ENCODE measurements around the gene POLD4. TPM values are rescaled to one million over a fixed set of nuclear protein-coding genes. Genes with fewer than 3 reads are reported as not detected.
"Not testable (repeated sequence)": the region's sequence is repeated elsewhere in the genome, so short reads cannot be mapped to it uniquely, and the experiment has no call there.

POLD4 gene
- total RNA-seq, result 43.2 and 68.9 TPM in 2 replicates

DNA sequence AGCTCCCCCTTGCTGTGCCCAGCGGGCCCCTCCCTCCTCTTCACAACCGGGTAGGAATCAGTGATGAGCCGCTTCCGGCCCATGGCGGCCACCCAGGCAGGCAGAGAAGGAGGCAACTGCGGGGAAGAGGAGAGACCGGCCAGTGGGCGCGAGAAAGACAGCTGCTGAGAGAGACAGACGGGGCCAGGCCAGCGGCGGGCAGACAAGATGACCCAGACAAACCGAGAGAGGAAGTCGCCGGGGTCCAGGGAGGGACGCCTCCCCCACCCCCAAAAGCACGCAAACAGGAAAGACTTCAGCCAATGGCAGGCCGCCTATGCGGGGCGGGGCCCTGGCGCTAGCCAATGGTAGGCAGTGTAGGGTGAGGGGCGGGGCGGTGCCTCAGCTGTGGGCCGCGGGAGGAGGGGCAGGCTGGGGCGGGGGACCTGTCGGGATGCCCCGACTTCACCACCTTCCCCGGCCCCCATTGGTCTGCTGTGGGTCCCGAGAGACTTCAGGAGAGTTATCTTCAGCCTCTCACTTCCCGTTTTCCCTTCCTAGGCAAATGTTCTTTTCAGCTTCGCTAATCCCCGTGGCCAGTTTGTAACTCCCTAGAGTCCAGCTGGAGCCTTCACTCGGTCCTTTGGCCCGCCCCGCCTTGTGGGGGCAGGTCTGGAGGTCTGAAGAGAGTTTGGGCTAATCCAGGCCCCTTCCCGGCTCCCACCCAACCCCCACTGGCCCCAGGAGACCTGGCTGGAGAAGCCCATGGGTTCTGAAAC, at the start of gene POLD4:
TSS of gene POLD4 (minus strand) at position 230 of the 758 bp plus-strand sequence. CDS start at position 83, 147 bp downstream.
- TF ChIP-seq, protein P1, sequence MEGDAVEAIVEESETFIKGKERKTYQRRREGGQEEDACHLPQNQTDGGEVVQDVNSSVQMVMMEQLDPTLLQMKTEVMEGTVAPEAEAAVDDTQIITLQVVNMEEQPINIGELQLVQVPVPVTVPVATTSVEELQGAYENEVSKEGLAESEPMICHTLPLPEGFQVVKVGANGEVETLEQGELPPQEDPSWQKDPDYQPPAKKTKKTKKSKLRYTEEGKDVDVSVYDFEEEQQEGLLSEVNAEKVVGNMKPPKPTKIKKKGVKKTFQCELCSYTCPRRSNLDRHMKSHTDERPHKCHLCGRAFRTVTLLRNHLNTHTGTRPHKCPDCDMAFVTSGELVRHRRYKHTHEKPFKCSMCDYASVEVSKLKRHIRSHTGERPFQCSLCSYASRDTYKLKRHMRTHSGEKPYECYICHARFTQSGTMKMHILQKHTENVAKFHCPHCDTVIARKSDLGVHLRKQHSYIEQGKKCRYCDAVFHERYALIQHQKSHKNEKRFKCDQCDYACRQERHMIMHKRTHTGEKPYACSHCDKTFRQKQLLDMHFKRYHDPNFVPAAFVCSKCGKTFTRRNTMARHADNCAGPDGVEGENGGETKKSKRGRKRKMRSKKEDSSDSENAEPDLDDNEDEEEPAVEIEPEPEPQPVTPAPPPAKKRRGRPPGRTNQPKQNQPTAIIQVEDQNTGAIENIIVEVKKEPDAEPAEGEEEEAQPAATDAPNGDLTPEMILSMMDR (IDR thresholded peaks at IDR 0.05; ENCODE audit: insufficient read depth, low read depth, low read length), result no peak
- peak; percentile 98 for DNase-seq (ENCODE audit: low read depth)
- H3K4me3 ChIP-seq (ENCODE audit: low read depth, low read length), result peak within 1 kb of the TSS; percentile 90

DNA sequence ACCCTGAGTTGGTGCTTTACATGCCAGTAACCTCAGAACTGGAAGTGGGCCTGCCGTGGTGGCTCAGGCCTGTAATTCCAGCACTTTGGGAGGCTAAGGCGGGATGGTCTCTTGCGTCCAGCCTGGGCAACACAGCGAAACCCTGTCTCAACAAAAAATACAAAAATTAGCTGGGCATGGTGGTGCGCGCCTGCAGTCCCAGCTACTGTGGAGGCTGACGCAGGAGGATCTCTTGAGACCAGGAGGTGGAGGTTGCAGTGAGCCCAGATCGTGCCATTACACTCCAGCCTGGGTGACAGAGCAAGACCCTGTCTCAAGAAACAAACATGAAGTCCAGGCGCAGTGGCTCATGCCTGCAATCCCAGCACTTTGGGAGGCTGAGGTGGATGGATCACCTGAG, 49.7 kb upstream of the POLD4 start:
- DNase-seq (ENCODE audit: low read depth); H3K4me3 ChIP-seq (ENCODE audit: low read depth, low read length): not testable (repeated sequence)

DNA sequence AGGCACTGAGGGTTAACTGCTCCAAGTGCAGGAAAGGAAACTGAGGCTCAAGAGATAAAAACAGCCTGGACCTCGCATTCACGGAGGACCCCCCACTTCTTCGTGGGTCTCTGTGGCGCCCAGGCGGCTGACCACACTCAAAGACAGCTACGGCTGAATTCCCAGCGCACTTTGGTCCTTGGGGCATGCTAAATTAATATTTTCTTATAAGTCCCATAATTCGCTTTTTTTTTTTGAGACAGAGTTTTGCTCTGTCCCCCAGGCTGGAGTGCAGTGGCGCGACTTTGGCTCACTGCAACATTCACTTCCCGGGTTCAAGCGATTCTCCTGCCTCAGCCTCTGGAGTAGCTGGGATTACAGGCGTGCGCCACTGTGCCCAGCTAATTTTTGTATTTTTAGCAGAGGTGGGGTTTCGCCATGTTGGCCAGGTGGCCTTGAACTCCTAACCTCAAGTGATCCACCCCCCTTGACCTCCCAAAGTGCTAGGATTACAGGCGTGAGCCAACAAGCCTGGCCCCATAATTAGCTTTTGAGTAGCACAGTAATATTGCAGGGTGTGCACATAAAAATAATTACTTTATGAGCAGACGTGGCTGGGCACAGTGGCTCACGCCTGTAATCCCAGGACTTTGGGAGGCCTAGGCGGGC, 49.0 kb upstream of the POLD4 start:
- not testable (repeated sequence) for DNase-seq (ENCODE audit: low read depth)
- H3K4me3 ChIP-seq (ENCODE audit: low read depth, low read length), result peak overlapping the region; percentile 52

DNA sequence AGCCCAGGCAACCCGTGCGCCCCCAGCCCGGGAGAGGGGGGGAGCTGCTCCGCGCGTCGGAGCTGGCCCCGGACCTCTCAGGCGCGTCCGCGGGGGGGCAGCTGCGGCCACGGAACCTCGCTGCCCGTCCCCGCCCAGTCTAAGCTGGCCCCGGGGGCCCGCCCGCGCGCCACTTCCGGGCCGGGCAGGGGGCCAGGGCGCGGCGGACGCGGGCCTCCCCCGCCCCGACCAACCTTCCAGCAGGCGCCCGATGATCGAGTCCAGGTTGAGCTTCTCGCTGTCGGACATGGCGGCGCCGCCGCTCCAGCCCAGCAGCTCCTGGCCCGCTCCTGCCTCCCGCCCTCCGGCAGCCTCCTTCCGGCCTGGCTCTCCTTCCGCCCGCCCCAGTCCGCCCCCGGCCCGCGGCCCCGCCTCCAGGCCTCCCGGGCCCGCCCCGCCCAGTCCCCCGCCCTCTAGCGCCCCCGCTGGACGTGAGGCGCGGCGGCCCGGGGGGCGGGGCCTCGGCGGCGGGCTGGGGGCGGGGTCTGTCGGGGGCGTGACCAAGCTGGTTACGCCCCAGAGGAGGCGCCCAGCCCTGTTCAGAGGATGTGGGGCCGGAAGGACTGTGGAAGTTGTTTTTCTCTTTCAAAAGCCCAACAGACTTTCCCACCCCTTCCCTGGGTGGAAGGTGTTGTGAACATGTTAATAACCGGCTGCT, 48.3 kb upstream of the POLD4 start, which contains the start of gene PPP1CA:
TSS of gene PPP1CA (minus strand) at position 364 of the 697 bp plus-strand sequence. CDS start at position 288, 76 bp downstream.
- H3K4me3 ChIP-seq (ENCODE audit: low read depth, low read length), result peak within 1 kb of the TSS; percentile 90
- peak; percentile 90 for DNase-seq (ENCODE audit: low read depth)
- TF ChIP-seq, protein P1 (IDR thresholded peaks at IDR 0.05; ENCODE audit: insufficient read depth, low read depth, low read length), result peak; percentile 16

DNA sequence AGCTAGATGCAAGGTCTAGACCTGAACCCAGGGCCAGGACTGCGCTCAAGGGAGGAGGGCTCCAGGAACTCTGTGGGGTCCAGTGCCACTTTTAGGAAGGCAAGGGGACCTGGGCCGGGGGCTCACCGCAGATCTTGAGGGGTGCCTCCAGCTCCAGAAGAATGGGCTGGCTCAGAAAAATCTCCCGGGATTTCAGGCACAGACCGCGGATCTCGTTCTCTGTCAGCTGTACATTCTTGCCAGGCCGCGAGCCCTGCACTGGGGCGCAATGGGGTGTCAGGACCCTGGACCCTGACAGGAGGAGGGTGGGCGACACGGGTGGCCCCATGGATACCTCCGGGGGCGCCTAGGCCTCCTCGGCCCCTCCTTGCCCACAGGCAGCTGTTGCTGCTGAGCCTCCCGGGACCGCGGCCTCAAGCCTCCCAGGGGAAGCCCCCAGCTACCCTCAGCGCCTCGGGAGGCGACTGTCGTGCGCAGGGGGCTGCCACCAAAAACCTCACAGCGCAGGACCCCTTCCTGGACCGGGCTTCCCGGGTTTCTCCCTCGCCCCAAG, 47.7 kb upstream of the POLD4 start:
- peak; percentile 7 for DNase-seq (ENCODE audit: low read depth)
- TF ChIP-seq, protein P1 (IDR thresholded peaks at IDR 0.05; ENCODE audit: insufficient read depth, low read depth, low read length), result no peak
- H3K4me3 ChIP-seq (ENCODE audit: low read depth, low read length), result peak overlapping the region; percentile 90

DNA sequence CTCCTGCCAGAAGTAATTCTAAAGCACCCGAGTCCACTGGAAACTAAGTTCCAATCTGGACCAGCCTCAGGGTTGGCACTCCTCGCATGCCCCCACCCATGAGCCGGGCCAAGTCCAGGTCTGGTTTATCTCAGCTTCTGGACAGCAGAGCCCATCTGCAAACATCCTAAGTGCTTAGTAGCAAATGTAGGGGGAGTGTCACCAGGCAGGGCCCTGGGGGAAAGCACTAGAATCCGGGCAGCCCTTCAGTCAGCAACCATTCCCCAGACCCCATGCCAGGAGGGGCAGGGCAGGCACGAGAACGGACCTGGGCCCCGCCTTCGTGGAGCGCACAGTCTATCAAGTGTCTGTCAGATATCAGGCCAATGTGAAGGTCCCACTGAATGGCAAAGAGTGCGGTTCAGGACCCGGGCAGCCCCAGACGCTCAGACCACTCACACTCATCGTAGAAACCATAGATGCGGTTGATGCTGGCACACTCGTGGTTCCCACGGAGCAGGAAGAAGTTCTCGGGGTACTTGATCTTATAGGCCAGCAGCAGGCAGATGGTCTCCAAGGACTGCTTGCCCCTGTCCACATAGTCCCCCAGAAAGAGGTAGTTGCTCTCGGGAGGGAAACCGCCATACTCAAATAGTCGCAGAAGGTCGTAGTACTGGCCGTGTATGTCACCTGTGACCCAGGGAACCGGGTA, 47.0 kb upstream of the POLD4 start:
- peak; percentile 43 for DNase-seq (ENCODE audit: low read depth)
- TF ChIP-seq, protein P1 (IDR thresholded peaks at IDR 0.05; ENCODE audit: insufficient read depth, low read depth, low read length), result no peak
- peak overlapping the region; percentile 90 for H3K4me3 ChIP-seq (ENCODE audit: low read depth, low read length)
